ENCODE measurements around the gene FAM81A. TPM values are rescaled to one million over a fixed set of nuclear protein-coding genes. Genes with fewer than 3 reads are reported as not detected.
"Not testable (repeated sequence)": the region's sequence is repeated elsewhere in the genome, so short reads cannot be mapped to it uniquely, and the experiment has no call there.

The FAM81A gene
- total RNA-seq, 4 donors from 2014 or later: 0.53 to 2.0 (median 0.83) TPM; not detected in 1

- Histone ChIP-seq H3K4me1 (peaks cover 0 to 3% (median 0%) of the 10 kb centered on the region in 4 donors), H3K27me3 (no peaks in the 10 kb centered on the region), H3K4me3 (no peak overlapping the region), H3K27ac (no peak overlapping the region), H3K9me3 (no peaks in the 10 kb centered on the region), H3K36me3 (no peaks in the 10 kb centered on the region)
- no peak for DNase-seq
- TF ChIP-seq CTCF (IDR thresholded peaks at IDR 0.05): no peak
- TF ChIP-seq POLR2A (IDR thresholded peaks at IDR 0.05): no peak
Observed at GRCh38 chr15:59424616-59425015, 13.4 kb upstream of the FAM81A start.

GRCh38 chr15:59428898-59429297 lies 9.1 kb upstream of the FAM81A start:
- not testable (repeated sequence) for H3K27me3 ChIP-seq, H3K36me3 ChIP-seq, H3K9me3 ChIP-seq, H3K27ac ChIP-seq, H3K4me3 ChIP-seq, DNase-seq, H3K4me1 ChIP-seq

DNA sequence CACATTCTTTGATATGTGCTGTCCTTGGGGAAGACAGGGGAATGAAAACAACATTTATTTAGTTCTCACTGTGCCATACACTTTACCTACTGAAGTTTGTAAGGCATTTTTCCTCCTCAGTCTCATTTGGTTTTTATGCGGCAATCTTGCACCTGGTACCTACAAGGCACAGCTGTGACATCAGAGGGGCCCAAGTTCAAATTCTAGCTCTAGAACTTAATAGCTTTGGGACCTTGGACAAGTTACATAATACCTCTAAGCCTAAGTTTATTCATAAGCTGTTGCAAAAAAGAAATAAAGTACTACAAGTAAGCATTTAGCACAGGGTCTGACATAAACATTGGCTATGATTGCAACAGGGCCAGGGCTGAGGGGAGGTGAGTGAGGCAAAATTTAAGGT lies 5.6 kb upstream of the FAM81A start:
- Histone ChIP-seq H3K36me3 (no peaks in the 10 kb centered on the region), H3K27ac (no peak overlapping the region)
- DNase-seq: peak in 1 of 3 donors; percentile 55

GRCh38 chr15:59434481-59434880 lies 3.5 kb upstream of the FAM81A start:
- Histone ChIP-seq H3K9me3 (no peaks in the 10 kb centered on the region), H3K4me1 (peaks cover 0 to 15% (median 6%) of the 10 kb centered on the region in 4 donors), H3K36me3 (no peaks in the 10 kb centered on the region), H3K4me3 (no peak overlapping the region), H3K27ac (no peak overlapping the region), H3K27me3 (no peaks in the 10 kb centered on the region)
- DNase-seq: no peak
- TF ChIP-seq CTCF (IDR thresholded peaks at IDR 0.05) (no peak), POLR2A (IDR thresholded peaks at IDR 0.05) (no peak)

More for the DNA sequence above, 5.6 kb upstream of the FAM81A start:
- H3K9me3 ChIP-seq: no peaks in the 10 kb centered on the region
- no peaks in the 10 kb centered on the region for H3K27me3 ChIP-seq
- peaks cover 0 to 7% (median 3%) of the 10 kb centered on the region in 4 donors for H3K4me1 ChIP-seq
- TF ChIP-seq CTCF (IDR thresholded peaks at IDR 0.05) (no peak), POLR2A (IDR thresholded peaks at IDR 0.05) (no peak)
- H3K4me3 ChIP-seq: no peak overlapping the region

- peak overlapping the region in 1 of 4 donors; percentile 69 for H3K4me3 ChIP-seq
Observed at GRCh38 chr15:59436774-59437141, 1.2 kb upstream of the FAM81A start.

More at GRCh38 chr15:59436774-59437141, 1.2 kb upstream of the FAM81A start:
- Histone ChIP-seq H3K9me3 (no peaks in the 10 kb centered on the region), H3K4me1 (peaks cover 0 to 15% (median 6%) of the 10 kb centered on the region in 4 donors), H3K36me3 (no peaks in the 10 kb centered on the region), H3K27ac (no peak overlapping the region), H3K27me3 (no peaks in the 10 kb centered on the region)
- TF ChIP-seq CTCF (IDR thresholded peaks at IDR 0.05) (no peak), POLR2A (IDR thresholded peaks at IDR 0.05) (no peak)
- DNase-seq: no peak
